IPS-11a (cell line): ENCODE results near the gene PDE6G.

Experiments
- H3K4me3 ChIP-seq: one replicate; pipeline ENCODE4 v1.5.1; 2013; ENCODE audit warnings: low read depth, low read length, control low read depth

PDE6G gene

GRCh38 chr17:81656118-81656743 is at the start of gene PDE6G:
Gene PDE6G (minus strand): TSS chr17:81656542. CDS start chr17:81653305, 3,237 bp downstream.
- no peak within 1 kb of the TSS for H3K4me3 ChIP-seq

GRCh38 chr17:81705518-81706231 is 49.3 kb upstream of the PDE6G start:
- H3K4me3 ChIP-seq, result no peak overlapping the region

GRCh38 chr17:81703747-81704654 is 47.7 kb upstream of the PDE6G start:
- peak overlapping the region; percentile 95 for H3K4me3 ChIP-seq

- peak within 1 kb of the TSS; percentile 95 for H3K4me3 ChIP-seq
Observed at GRCh38 chr17:81702934-81703746, 46.8 kb upstream of the PDE6G start, which contains the start of gene MRPL12. Gene MRPL12 (plus strand): TSS chr17:81703367. CDS start chr17:81703502, 135 bp downstream.

GRCh38 chr17:81701288-81702071 is 45.1 kb upstream of the PDE6G start:
- no peak overlapping the region for H3K4me3 ChIP-seq

GRCh38 chr17:81700353-81701287 is 44.3 kb upstream of the PDE6G start:
- no peak overlapping the region for H3K4me3 ChIP-seq

- no peak overlapping the region for H3K4me3 ChIP-seq
Observed at GRCh38 chr17:81697261-81698044, 41.1 kb upstream of the PDE6G start.

GRCh38 chr17:81696218-81696941 is 40.0 kb upstream of the PDE6G start:
- no peak overlapping the region for H3K4me3 ChIP-seq

GRCh38 chr17:81695801-81696200 is 39.5 kb upstream of the PDE6G start:
- no peak overlapping the region for H3K4me3 ChIP-seq

GRCh38 chr17:81695211-81695610 is 38.9 kb upstream of the PDE6G start:
- H3K4me3 ChIP-seq, result no peak overlapping the region

GRCh38 chr17:81694810-81695209 is 38.5 kb upstream of the PDE6G start:
- no peak overlapping the region for H3K4me3 ChIP-seq

GRCh38 chr17:81693509-81694210 is 37.3 kb upstream of the PDE6G start:
- no peak overlapping the region for H3K4me3 ChIP-seq

- H3K4me3 ChIP-seq, result no peak overlapping the region
Observed at GRCh38 chr17:81691608-81692007, 35.3 kb upstream of the PDE6G start.

- H3K4me3 ChIP-seq, result no peak overlapping the region
Observed at GRCh38 chr17:81691196-81691595, 34.9 kb upstream of the PDE6G start.

GRCh38 chr17:81690549-81690948 is 34.2 kb upstream of the PDE6G start:
- no peak overlapping the region for H3K4me3 ChIP-seq

GRCh38 chr17:81690066-81690465 is 33.7 kb upstream of the PDE6G start:
- H3K4me3 ChIP-seq, result no peak overlapping the region

- H3K4me3 ChIP-seq, result no peak overlapping the region
Observed at GRCh38 chr17:81688616-81689015, 32.3 kb upstream of the PDE6G start.
